B cell (primary cell): ENCODE measurements around the gene FYB2. TPM values are rescaled to one million over a fixed set of nuclear protein-coding genes. Genes with fewer than 3 reads are reported as not detected.

Source experiments
- ATAC-seq: fragments of 200-7000 bp; cut with Tn5 transposase; one replicate; pipeline ENCODE4 v1.10.0; 2021; ENCODE audit warnings: low read depth, mild to moderate bottlenecking, moderate number of reproducible peaks, moderate library complexity
- CTCF ChIA-PET: fragments of 350-600 bp; sonication (Branson Sonifier 250); formaldehyde crosslinking; loops from one replicate; lab custom pipeline; 2021; ENCODE audit warnings: antibody characterized with exemption, inconsistent platforms; lab: Charles Lee
- POLR2A ChIA-PET: fragments of 350-600 bp; sonication (Branson Sonifier 250); formaldehyde crosslinking; loops from one replicate; lab custom pipeline; 2021; ENCODE audit warnings: antibody characterized with exemption; lab: Charles Lee
- DNase-seq: peaks from one replicate; pipeline ENCODE4 v3.0.0; 2013
- H2AFZ ChIP-seq: 2 replicates; pipeline ENCODE4 v1.6.1; 2012; ENCODE audit warnings: mild to moderate bottlenecking, low read depth, low read length; ENCODE audit not compliant: insufficient read depth, poor library complexity, severe bottlenecking
- H3K27ac ChIP-seq, 2 donors: 1 replicate in 1 of 2; 2 replicates in 1 of 2; pipeline ENCODE4 v1.5.1; 2012 to 2013; ENCODE audit warnings: low read length in 2 of 2, mild to moderate bottlenecking in 2 of 2, moderate library complexity in 1 of 2
- H3K27me3 ChIP-seq, 4 experiments: fragments of 200-600 bp in 1 of 4; sonication (generic) in 1 of 4; replicated peaks in 1 of 4; 1 replicate in 2 of 4; 2 replicates in 2 of 4; pipeline versions ENCODE4 v1.6.1 to v1.7.0; 2013 to 2016; ENCODE audit warnings: low read length in 3 of 4, mild to moderate bottlenecking in 2 of 4, mixed read lengths in 1 of 4, moderate library complexity in 1 of 4; ENCODE audit not compliant: insufficient read depth in 4 of 4, control insufficient read depth in 3 of 4; ENCODE audit errors: control extremely low read depth in 1 of 4
- H3K36me3 ChIP-seq, 2 experiments: replicated peaks in 1 of 2; 1 replicate in 1 of 2; 2 replicates in 1 of 2; pipeline versions ENCODE4 v1.6.1 to v1.7.1; 2013; ENCODE audit warnings: low read length in 1 of 2; ENCODE audit not compliant: insufficient read depth in 2 of 2, control insufficient read depth in 1 of 2; ENCODE audit errors: control extremely low read depth in 1 of 2, extremely low read depth in 1 of 2
- H3K4me1 ChIP-seq, 2 donors: fragments of 200-600 bp in 1 of 2; sonication (generic) in 1 of 2; 1 replicate in 1 of 2; 2 replicates in 1 of 2; pipeline versions ENCODE4 v1.5.1 to v1.6.1; 2013 to 2017; ENCODE audit warnings: low read length in 2 of 2; ENCODE audit not compliant: control insufficient read depth in 2 of 2, insufficient read depth in 2 of 2
- H3K4me2 ChIP-seq: replicated peaks from 2 replicates; pipeline ENCODE3; 2012; ENCODE audit warnings: mild to moderate bottlenecking, low read depth, low read length; ENCODE audit not compliant: poor library complexity, severe bottlenecking
- H3K4me3 ChIP-seq, 5 experiments: fragments of 200-600 bp in 1 of 5; sonication (generic) in 1 of 5; 1 replicate in 3 of 5; 2 replicates in 2 of 5; pipeline versions ENCODE4 v1.5.1 to v1.7.0; 2011 to 2016; ENCODE audit warnings: low read length in 4 of 5, mild to moderate bottlenecking in 4 of 5, low read depth in 2 of 5, control low read depth in 1 of 5, moderate library complexity in 1 of 5; ENCODE audit not compliant: insufficient read depth in 1 of 5; ENCODE audit errors: control extremely low read depth in 1 of 5, extremely low read depth in 1 of 5
- H3K79me2 ChIP-seq: fragments of 200-600 bp; sonication (generic); one replicate; pipeline ENCODE4 v1.6.0; 2016; ENCODE audit warnings: low read length; ENCODE audit not compliant: control insufficient read depth, insufficient read depth
- H3K9ac ChIP-seq: fragments of 200-600 bp; sonication (generic); 2 replicates; pipeline ENCODE4 v1.6.1; 2017; ENCODE audit warnings: mild to moderate bottlenecking, low read length, moderate library complexity
- H3K9me3 ChIP-seq, 3 donors: one replicate each; pipeline versions ENCODE4 v1.6.1 to v1.7.1; 2013; ENCODE audit warnings: low read length in 2 of 3; ENCODE audit not compliant: control insufficient read depth in 2 of 3, insufficient read depth in 1 of 3; ENCODE audit errors: control extremely low read depth in 1 of 3
- H4K20me1 ChIP-seq: 2 replicates; pipeline ENCODE4 v1.6.0; 2012; ENCODE audit warnings: mild to moderate bottlenecking, low read length; ENCODE audit not compliant: insufficient read depth, control insufficient read depth, poor library complexity, severe bottlenecking
- H3K27ac Mint-ChIP-seq: one replicate; pipeline ENCODE4 v1.8.0; 2021; ENCODE audit warnings: mixed read lengths
- H3K27me3 Mint-ChIP-seq: one replicate; pipeline ENCODE4 v1.8.0; 2021; ENCODE audit warnings: mixed read lengths
- H3K4me1 Mint-ChIP-seq: one replicate; pipeline ENCODE4 v1.8.0; 2021; ENCODE audit warnings: mixed read lengths
- H3K4me3 Mint-ChIP-seq: one replicate; pipeline ENCODE4 v1.8.0; 2021; ENCODE audit warnings: mixed read lengths
- H3K9me3 Mint-ChIP-seq: one replicate; pipeline ENCODE4 v1.8.0; 2022; ENCODE audit warnings: mixed read lengths; ENCODE audit not compliant: insufficient read depth
- EZH2 ChIP-seq: IDR thresholded peaks from 2 replicates; pipeline ENCODE4 v1.6.1; 2012; ENCODE audit warnings: borderline replicate concordance, low read depth, mild to moderate bottlenecking, moderate library complexity, low read length; ENCODE audit not compliant: insufficient read depth, poor library complexity, severe bottlenecking
- WGBS: methylation state at CpG from one replicate; pipeline ENCODE4 v1.1.5; 2013; ENCODE audit warnings: missing lambda C conversion rate; ENCODE audit not compliant: insufficient coverage; 5-methylcytosine and 5-hydroxymethylcytosine counted together
- intact Hi-C: fragments of 100-400 bp; cut with micrococcal nuclease; formaldehyde crosslinking; loops from one replicate; pipeline ENCODE4 v1.10.0; 2022
- polyA minus RNA-seq: library from RNA; depleted of rRNA, polyadenylated mRNA; stranded (reverse); fragments of >200 nt; gene quantifications from 2 replicates; pipeline ENCODE4 v1.2.3, GENCODE V29; 2012
- polyA plus RNA-seq: library from polyadenylated mRNA; depleted of rRNA; stranded (reverse); fragments of >200 nt; gene quantifications from 2 replicates; pipeline ENCODE4 v1.2.3, GENCODE V29; 2012
- total RNA-seq, 2 donors: library from RNA; stranded (reverse); fragments of 120-200 nt in 1 of 2; gene quantifications; 1 replicate in 1 of 2; 2 replicates in 1 of 2; pipeline versions ENCODE4 v1.2.3 to v1.2.4, GENCODE V29; 2013 to 2022
- TF ChIP-seq, protein P1 (sequence below): fragments of 200-600 bp; IDR thresholded peaks from one replicate; pipeline ENCODE4 v1.8.0; 2022; ENCODE audit warnings: antibody characterized with exemption, mild to moderate bottlenecking

Gene FYB2, protein sequence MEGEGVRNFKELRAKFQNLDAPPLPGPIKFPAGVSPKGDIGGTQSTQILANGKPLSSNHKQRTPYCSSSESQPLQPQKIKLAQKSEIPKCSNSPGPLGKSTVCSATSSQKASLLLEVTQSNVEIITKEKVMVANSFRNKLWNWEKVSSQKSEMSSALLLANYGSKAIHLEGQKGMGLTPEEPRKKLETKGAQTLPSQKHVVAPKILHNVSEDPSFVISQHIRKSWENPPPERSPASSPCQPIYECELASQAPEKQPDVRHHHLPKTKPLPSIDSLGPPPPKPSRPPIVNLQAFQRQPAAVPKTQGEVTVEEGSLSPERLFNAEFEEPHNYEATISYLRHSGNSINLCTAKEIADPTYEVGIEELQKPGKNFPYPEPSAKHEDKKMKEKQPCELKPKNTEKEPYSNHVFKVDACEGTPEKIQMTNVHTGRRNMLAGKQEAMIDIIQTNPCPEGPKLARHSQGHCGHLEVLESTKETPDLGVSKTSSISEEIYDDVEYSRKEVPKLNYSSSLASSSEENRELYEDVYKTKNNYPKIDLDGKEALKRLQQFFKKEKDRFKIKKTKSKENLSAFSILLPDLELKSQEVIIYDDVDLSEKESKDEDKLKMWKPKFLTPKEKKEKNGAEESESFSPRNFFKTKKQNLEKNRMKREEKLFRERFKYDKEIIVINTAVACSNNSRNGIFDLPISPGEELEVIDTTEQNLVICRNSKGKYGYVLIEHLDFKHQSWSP
- total RNA-seq (not detected in 2 replicates), polyA plus RNA-seq (not detected in 2 replicates), polyA minus RNA-seq (0.14 TPM in 1 of 2 replicates, not detected in the other)
- total RNA-seq (2013): not detected

DNA sequence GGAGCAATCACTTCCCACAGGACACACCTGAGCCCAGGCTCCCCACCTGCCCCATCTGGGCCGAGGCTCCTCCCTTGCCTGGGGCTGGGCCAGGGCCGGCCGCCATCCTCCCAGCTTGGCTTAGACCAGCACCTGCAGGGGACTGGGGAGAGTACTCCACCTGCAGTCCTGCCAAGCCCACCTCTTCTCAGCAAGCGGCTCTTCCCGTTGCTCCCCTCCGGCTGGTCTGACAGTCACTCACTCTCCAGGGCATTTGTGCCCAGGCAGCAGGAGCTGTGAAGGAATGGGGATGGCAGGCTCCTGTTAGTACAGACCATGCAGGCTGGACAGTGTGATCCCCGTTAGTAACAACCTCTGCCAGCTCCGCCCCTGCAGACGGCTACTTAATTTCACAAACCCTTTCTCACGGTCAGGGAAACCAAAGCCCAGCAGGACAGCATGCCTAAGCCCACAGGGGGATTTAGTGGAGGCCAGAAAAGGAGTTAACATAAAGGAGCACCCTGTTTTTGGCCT is at the start of gene FYB2:
FYB2 (minus strand) TSS at position 18 of the 513 bp plus-strand sequence. CDS start 114 bp downstream, outside the sequence.
- Histone ChIP-seq H3K9ac (no peak within 1 kb of the TSS), H3K36me3 (no peaks in the 10 kb centered on the region), H3K27me3 (peaks cover 0 to 5% (median 3%) of the 10 kb centered on the region in 4 experiments), H3K4me3 (no peak within 1 kb of the TSS), H3K9me3 (no peaks in the 10 kb centered on the region), H3K27ac (no peak within 1 kb of the TSS), H2AFZ (no peak within 1 kb of the TSS), H4K20me1 (no peaks in the 10 kb centered on the region), H3K4me2 (no peak within 1 kb of the TSS), H3K4me1 (no peaks in the 10 kb centered on the region), H3K79me2 (no peaks in the 10 kb centered on the region)
- H3K4me1 Mint-ChIP-seq: no peaks in the 10 kb centered on the region
- DNase-seq (no peak), ATAC-seq (no peak)
- 77% methylated on average over 8 of the region's 10 CpGs for WGBS
- TF ChIP-seq, protein P1, sequence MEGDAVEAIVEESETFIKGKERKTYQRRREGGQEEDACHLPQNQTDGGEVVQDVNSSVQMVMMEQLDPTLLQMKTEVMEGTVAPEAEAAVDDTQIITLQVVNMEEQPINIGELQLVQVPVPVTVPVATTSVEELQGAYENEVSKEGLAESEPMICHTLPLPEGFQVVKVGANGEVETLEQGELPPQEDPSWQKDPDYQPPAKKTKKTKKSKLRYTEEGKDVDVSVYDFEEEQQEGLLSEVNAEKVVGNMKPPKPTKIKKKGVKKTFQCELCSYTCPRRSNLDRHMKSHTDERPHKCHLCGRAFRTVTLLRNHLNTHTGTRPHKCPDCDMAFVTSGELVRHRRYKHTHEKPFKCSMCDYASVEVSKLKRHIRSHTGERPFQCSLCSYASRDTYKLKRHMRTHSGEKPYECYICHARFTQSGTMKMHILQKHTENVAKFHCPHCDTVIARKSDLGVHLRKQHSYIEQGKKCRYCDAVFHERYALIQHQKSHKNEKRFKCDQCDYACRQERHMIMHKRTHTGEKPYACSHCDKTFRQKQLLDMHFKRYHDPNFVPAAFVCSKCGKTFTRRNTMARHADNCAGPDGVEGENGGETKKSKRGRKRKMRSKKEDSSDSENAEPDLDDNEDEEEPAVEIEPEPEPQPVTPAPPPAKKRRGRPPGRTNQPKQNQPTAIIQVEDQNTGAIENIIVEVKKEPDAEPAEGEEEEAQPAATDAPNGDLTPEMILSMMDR: no peak
- no peak for TF ChIP-seq EZH2
- H3K27ac Mint-ChIP-seq: no peak within 1 kb of the TSS
- ChIA-PET CTCF (interaction anchor here (1.0 to 5.8 kb wide), 5 partner anchors 9 to 30 kb away, joined by 3 to 36 read pairs (median 3); no protein-coding TSS in a partner anchor), POLR2A (no interaction called here)
- intact Hi-C loops: loop anchor here (10.0 kb wide), 1 partner anchor 1535 kb away; no protein-coding TSS in a partner anchor
- H3K27me3 Mint-ChIP-seq: peaks cover 28% of the 10 kb centered on the region
- H3K4me3 Mint-ChIP-seq: no peak within 1 kb of the TSS
- no peaks in the 10 kb centered on the region for H3K9me3 Mint-ChIP-seq
